HG02610 (cell line): ENCODE measurements around the gene RNF217.
"Not testable (repeated sequence)": the region's sequence is repeated elsewhere in the genome, so short reads cannot be mapped to it uniquely, and the experiment has no call there.

Experiments
- ATAC-seq: cut with Tn5 transposase; IDR thresholded peaks from one replicate; pipeline ENCODE4 v1.9.1; 2021; ENCODE audit warnings: mild to moderate bottlenecking, moderate library complexity; ENCODE audit not compliant: unreplicated experiment

RNF217 gene

GRCh38 chr6:125121894-125122293 lies 159.7 kb downstream of the RNF217 start:
- ATAC-seq, result no peak

DNA sequence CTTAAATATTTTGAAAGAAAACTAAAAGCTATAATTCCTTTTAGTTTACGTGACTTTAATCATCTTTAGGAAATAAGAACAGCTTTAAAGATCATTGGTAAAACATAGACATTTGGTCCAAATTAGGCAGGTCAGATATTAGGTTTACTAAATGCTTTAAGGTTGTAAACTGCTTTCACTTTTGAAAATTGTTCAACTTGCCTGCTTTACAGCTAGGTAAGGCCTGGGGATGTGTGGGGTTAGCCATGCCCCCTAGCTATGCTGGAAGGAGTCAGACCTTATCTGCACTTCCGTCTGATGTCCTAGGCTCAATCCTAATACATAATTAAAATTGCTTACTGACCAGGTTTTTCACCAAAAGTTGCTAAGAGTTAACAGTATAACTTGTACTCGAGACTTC lies 160.8 kb downstream of the RNF217 start:
- ATAC-seq, result no peak

- no peak for ATAC-seq
Measured at GRCh38 chr6:125123468-125124048, 161.3 kb downstream of the RNF217 start.

DNA sequence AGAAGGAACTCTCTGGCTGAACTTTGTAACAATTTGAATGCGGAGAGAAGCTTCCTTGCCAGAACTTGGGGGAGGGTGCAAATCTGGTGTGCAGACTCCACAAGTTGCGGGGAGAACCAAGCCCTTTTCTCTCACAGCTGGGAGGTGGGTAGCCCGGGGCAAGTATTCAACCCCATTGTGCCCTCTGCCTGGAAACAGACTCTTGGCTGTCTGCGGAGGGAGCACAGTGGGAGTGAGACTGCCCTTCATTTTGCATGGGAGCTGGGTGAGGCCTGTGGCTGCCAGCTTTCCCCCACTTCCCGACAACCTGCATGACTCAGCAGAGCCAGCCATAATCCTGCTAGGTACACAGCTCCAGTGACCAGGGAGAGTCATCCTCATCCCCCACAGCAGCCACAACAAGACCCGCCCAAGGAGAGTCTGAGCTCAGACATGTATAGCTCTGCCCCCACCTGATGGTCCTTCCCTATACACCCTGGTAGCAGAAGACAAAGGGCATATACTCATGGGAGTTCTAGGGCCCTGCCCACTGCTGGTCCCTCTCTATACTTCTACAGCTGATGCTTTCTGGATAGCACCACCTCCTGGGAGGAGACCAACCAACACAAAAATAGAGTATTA lies 161.9 kb downstream of the RNF217 start:
- ATAC-seq, result no peak

DNA sequence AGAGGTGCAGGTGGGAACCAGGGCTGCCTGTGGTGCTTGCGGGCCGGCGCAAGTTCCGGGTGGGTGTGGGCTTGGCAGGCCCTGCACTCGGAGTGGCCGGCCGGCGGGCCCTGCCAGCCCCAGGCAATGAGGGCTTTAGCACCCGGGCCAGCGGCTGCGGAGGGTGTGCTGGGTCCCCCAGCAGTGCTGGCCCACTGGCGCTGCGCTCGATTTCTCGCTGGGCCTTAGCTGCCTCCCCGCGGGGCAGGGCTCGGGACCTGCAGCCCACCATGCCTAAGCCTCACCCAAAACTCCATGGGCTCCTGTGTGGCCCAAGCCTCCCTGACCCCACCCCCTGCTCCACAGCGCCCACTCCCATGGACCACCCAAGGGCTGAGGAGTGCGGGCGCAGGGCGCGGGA lies 163.6 kb downstream of the RNF217 start:
- ATAC-seq, result not testable (repeated sequence)

DNA sequence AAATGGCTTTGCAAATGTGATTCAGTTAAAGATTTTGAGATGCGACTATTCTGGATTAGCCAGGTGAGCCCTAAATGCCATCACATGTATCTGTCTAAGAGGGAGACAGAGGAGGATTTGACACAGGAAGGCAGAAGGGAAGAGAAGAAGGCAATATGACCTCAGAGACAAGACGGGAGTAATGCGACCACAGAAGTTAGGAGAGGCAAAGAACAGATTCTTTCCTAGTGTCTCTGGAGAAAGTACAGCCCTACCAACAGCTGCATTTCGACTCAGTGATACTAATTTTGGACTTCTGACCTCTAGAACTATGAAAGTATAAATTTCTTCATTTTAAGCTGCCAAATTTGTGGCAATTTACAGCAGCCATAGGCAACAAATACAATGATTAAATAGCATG lies 167.1 kb downstream of the RNF217 start:
- ATAC-seq, result no peak

DNA sequence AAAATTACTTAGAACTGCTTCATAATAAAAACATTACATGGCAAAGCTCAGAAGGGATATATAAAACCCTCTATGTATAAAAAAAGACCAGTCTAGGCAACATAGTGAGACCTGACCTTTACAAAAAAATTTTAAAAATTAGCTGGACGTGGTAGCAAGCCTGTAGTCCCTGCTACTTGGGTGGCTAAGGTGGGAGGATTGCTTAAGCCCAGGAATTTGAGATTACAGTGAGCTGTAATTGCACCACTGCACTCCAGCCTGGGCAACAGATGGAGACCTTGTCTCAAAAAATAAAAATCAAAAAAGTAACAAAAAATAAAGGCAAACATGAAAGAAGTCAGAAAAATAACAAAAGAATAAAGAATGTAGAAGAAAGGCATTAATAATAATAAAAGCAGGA lies 169.8 kb downstream of the RNF217 start:
- no peak for ATAC-seq

DNA sequence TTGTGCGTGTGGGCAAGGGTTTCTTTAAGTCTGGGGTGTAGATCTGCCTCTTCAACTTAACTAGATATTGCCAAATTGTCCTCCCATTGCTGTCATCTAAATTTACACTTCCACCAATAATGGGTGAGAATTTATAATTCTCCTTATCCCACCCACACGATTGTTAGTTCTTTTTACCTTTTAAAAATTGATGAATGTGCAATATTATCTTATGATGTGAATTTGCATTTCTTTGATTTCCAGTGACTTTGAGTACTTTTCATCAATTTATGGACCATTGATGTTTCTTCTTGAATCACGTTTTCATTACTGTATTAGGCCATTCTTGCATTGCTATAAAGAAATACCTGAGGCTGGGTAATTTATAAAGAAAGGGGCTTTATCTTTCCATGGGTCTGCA lies 174.1 kb downstream of the RNF217 start:
- ATAC-seq, result no peak

GRCh38 chr6:125138083-125138482 lies 175.8 kb downstream of the RNF217 start:
- no peak for ATAC-seq

GRCh38 chr6:125140808-125141207 lies 178.6 kb downstream of the RNF217 start:
- no peak for ATAC-seq
